ENCODE data around the gene FKBP9.

FKBP9 gene

DNA sequence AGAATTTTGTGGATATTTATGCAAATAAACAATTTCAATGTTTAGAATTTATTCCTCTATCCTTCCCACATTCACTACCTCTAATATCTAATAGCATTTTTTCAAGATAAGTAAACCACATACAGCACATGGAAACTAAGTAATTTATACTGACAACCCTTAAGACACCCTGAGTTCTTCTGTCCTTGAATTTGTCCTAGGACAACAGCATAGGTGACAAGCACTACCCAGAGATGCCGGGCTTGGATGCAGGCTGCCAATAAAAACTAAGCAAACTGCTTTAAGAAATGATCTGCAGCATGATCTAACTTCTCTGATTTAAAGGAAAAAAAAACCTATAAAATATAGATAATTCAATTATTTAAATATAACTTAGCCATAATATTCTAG, 82.7 kb downstream of the FKBP9 start:
- TF ChIP-seq TAF1 (IDR thresholded peaks at IDR 0.05; ENCODE audit: borderline replicate concordance, insufficient read depth, low read length): no peak
- no peak for TF ChIP-seq SIN3A (IDR thresholded peaks at IDR 0.05; ENCODE audit: borderline replicate concordance, insufficient read depth, low read length)
- TF ChIP-seq, protein P1, sequence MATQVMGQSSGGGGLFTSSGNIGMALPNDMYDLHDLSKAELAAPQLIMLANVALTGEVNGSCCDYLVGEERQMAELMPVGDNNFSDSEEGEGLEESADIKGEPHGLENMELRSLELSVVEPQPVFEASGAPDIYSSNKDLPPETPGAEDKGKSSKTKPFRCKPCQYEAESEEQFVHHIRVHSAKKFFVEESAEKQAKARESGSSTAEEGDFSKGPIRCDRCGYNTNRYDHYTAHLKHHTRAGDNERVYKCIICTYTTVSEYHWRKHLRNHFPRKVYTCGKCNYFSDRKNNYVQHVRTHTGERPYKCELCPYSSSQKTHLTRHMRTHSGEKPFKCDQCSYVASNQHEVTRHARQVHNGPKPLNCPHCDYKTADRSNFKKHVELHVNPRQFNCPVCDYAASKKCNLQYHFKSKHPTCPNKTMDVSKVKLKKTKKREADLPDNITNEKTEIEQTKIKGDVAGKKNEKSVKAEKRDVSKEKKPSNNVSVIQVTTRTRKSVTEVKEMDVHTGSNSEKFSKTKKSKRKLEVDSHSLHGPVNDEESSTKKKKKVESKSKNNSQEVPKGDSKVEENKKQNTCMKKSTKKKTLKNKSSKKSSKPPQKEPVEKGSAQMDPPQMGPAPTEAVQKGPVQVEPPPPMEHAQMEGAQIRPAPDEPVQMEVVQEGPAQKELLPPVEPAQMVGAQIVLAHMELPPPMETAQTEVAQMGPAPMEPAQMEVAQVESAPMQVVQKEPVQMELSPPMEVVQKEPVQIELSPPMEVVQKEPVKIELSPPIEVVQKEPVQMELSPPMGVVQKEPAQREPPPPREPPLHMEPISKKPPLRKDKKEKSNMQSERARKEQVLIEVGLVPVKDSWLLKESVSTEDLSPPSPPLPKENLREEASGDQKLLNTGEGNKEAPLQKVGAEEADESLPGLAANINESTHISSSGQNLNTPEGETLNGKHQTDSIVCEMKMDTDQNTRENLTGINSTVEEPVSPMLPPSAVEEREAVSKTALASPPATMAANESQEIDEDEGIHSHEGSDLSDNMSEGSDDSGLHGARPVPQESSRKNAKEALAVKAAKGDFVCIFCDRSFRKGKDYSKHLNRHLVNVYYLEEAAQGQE (IDR thresholded peaks at IDR 0.05; ENCODE audit: insufficient read depth in 1 of 2, low read depth in 2 of 2, low read length in 2 of 2): no peak
- no peak for TF ChIP-seq POLR2AphosphoS5 (IDR thresholded peaks at IDR 0.05; ENCODE audit: low read depth, low read length)
- TF ChIP-seq FOXP2 (optimal IDR thresholded peaks at IDR 0.05; ENCODE audit: borderline replicate concordance, extremely low read depth, extremely low read length, insufficient read depth): no peak

DNA sequence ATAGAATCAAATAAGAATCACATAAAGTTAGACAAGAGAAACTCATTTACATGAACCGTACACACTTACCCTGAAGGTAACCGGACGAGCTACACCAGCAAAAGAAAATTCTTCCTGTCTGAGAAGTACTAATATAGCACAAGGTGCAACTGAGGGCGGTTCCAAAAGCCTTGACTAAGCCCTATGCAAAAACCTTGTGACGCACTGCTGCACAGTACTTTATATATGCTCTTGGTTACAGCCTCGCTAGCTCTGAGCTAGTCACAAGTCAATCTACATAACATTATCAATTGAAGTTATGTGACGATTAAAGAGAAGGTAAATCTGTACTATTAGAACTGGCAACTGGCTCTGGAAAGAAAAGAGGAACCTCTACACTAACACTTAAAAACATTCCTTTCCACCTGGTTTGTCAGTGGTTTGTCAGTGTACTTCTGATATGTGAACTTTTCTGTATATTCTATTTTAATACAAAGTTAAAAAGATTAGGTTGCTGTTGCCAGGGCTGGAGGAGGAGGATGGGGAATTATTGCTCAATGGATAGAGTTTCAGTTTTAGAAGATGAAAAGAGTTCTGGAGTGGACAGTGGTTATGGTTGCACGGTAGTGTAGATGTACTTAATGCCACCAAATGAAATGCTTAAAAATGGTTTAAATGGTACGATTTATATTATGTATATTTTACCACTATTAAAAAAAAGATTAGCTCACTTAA, 83.7 kb downstream of the FKBP9 start:
- TF ChIP-seq TAF1 (IDR thresholded peaks at IDR 0.05; ENCODE audit: borderline replicate concordance, insufficient read depth, low read length) (no peak), SIN3A (IDR thresholded peaks at IDR 0.05; ENCODE audit: borderline replicate concordance, insufficient read depth, low read length) (no peak), FOXP2 (optimal IDR thresholded peaks at IDR 0.05; ENCODE audit: borderline replicate concordance, extremely low read depth, extremely low read length, insufficient read depth) (no peak), POLR2AphosphoS5 (IDR thresholded peaks at IDR 0.05; ENCODE audit: low read depth, low read length) (no peak)
- TF ChIP-seq, protein P1 (IDR thresholded peaks at IDR 0.05; ENCODE audit: insufficient read depth in 1 of 2, low read depth in 2 of 2, low read length in 2 of 2): no peak

DNA sequence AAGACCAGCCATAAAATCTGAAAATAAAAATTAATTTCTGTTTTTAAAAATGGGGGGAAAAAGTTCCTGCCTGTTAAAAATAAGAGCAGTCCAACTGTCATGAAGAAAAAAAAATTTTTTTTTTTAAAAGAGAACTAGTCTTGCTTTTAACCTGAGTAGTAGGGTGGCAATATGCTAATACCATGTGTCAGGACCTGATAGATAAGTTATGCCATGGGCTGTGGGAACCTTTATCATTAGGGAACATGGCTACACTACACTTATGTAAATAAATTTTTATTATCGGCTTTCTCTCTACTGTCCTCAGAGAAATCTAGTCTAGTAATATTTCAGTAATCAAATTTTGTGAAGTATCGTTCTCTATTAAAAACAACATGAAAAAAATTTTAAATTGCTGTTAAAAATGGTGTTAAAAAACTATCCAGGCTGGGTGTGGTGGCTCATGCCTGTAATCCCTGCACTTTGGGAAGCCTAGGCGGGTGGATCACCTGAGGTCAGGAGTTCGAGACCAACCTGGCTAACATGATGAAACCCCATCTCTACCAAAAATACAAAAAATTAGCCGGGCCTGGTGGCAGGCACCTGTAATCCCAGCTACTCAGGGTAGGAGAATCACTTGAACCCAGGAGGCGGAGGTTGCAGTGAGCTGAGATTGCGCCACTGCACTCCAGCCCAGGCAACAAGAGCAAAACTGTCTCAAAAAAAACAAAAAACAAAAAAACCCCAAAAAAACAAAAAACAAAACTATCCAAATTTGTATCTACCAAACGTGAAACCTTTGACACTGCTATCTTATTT, 84.6 kb downstream of the FKBP9 start:
- TF ChIP-seq POLR2AphosphoS5 (IDR thresholded peaks at IDR 0.05; ENCODE audit: low read depth, low read length) (no peak), TAF1 (IDR thresholded peaks at IDR 0.05; ENCODE audit: borderline replicate concordance, insufficient read depth, low read length) (no peak), SIN3A (IDR thresholded peaks at IDR 0.05; ENCODE audit: borderline replicate concordance, insufficient read depth, low read length) (no peak), FOXP2 (optimal IDR thresholded peaks at IDR 0.05; ENCODE audit: borderline replicate concordance, extremely low read depth, extremely low read length, insufficient read depth) (no peak)
- TF ChIP-seq, protein P1 (IDR thresholded peaks at IDR 0.05; ENCODE audit: insufficient read depth in 1 of 2, low read depth in 2 of 2, low read length in 2 of 2): no peak

DNA sequence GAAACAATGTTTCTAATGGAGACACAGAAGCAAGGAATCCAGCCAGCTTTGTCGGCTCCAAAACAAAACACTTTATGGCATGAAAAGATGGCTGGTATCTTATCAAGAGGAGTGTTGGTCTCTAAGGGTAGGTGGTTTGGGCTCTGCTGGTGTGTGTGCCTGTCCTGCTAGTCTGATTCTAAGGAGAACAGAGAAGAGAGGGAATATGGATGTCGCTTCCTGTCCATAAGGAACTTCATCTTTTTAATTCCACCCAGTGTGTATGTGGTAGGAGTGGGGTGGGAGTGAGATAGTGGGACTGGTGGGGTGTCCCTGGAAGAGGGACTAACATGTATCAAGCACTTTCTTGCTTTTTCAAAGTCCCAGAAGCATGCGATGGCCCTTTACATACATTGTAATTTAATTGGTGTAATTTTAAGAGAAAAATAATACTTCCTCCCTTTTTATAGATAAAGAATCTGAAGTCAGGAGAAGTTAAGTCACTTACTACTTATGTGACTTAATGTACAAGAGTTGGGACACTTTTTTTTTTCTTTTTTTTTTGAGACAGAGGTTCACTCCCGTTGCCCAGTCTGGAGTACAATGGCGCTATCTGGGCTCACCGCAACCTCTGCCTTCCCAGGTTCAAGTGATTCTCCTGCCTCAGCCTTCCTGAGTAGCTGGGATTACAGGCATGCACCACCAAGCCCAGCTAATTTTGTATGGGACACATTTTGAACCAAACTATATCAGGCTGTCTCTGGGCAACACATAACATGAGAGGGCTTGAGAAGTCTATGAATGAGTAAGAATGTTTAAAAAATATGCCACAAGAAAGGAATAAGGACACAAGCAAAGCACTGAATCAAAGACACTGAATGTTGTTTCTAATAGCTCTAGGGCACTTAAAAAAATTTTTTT, 86.5 kb downstream of the FKBP9 start:
- TF ChIP-seq TAF1 (IDR thresholded peaks at IDR 0.05; ENCODE audit: borderline replicate concordance, insufficient read depth, low read length): no peak
- TF ChIP-seq, protein P1 (IDR thresholded peaks at IDR 0.05; ENCODE audit: insufficient read depth in 1 of 2, low read depth in 2 of 2, low read length in 2 of 2): no peak
- TF ChIP-seq SIN3A (IDR thresholded peaks at IDR 0.05; ENCODE audit: borderline replicate concordance, insufficient read depth, low read length): no peak
- TF ChIP-seq FOXP2 (optimal IDR thresholded peaks at IDR 0.05; ENCODE audit: borderline replicate concordance, extremely low read depth, extremely low read length, insufficient read depth): no peak
- TF ChIP-seq POLR2AphosphoS5 (IDR thresholded peaks at IDR 0.05; ENCODE audit: low read depth, low read length): no peak

Measured in PFSK-1 (cell line).